ENCODE measurements around the gene TMEM81.

The TMEM81 gene

GRCh38 chr1:205048382-205048781 is 35.9 kb downstream of the TMEM81 start:
- no peak overlapping the region for H4K91ac ChIP-seq (ENCODE audit: low read depth, low read length)
- H2AFZ ChIP-seq (ENCODE audit: insufficient read depth, low read length, poor library complexity), result no peak overlapping the region
- no peak overlapping the region for H3K4ac ChIP-seq (ENCODE audit: low read depth, low read length)
- H3K79me1 ChIP-seq (ENCODE audit: low read length), result no peaks in the 10 kb centered on the region
- H2BK120ac ChIP-seq (ENCODE audit: insufficient read depth, low read length, poor library complexity), result no peak overlapping the region
- peak overlapping the region; percentile 12 for H3K4me3 ChIP-seq (ENCODE audit: low read depth, low read length)
- H3K9ac ChIP-seq (ENCODE audit: low read length), result no peak overlapping the region
- no peak overlapping the region for H2BK12ac ChIP-seq (ENCODE audit: low read length)
- no peaks in the 10 kb centered on the region for H3K4me1 ChIP-seq (ENCODE audit: control insufficient read depth in 1 of 2, insufficient read depth in 2 of 2, low read length in 2 of 2)
- no peak overlapping the region for H3K14ac ChIP-seq (ENCODE audit: low read length)
- no peaks in the 10 kb centered on the region for H3K36me3 ChIP-seq (ENCODE audit: control insufficient read depth in 1 of 2, insufficient read depth in 2 of 2, low read length in 2 of 2)
- H3K18ac ChIP-seq (ENCODE audit: low read length), result no peak overlapping the region
- no peak overlapping the region for H3K4me2 ChIP-seq (ENCODE audit: low read length)
- H3K79me2 ChIP-seq (ENCODE audit: control insufficient read depth, insufficient read depth, low read length, poor library complexity), result no peaks in the 10 kb centered on the region
- H4K12ac ChIP-seq (ENCODE audit: low read depth, low read length), result no peak overlapping the region
- peaks cover 6% of the 10 kb centered on the region for H3K27me3 ChIP-seq (ENCODE audit: insufficient read depth, low read length)
- H4K8ac ChIP-seq (ENCODE audit: low read depth, low read length), result no peak overlapping the region
- no peak for DNase-seq
- no peak overlapping the region for H2BK5ac ChIP-seq (ENCODE audit: low read depth, low read length, poor library complexity)
- H3K27ac ChIP-seq (ENCODE audit: low read depth, low read length), result no peak overlapping the region
- H2AK5ac ChIP-seq (ENCODE audit: low read length), result no peak overlapping the region
- H3K23ac ChIP-seq (ENCODE audit: low read length), result no peak overlapping the region
- H3K9me3 ChIP-seq (ENCODE audit: insufficient read depth, low read depth, low read length), result peaks cover 2% of the 10 kb centered on the region
- no CpG with 5 or more reads among the region's 9 CpGs for WGBS (ENCODE audit: extremely low coverage, insufficient coverage, insufficient read length)

GRCh38 chr1:205047764-205048231 is 36.5 kb downstream of the TMEM81 start:
- no peak overlapping the region for H4K8ac ChIP-seq (ENCODE audit: low read depth, low read length)
- H3K4me1 ChIP-seq (ENCODE audit: control insufficient read depth in 1 of 2, insufficient read depth in 2 of 2, low read length in 2 of 2), result no peaks in the 10 kb centered on the region
- peaks cover 2% of the 10 kb centered on the region for H3K9me3 ChIP-seq (ENCODE audit: insufficient read depth, low read depth, low read length)
- no peak overlapping the region for H3K9ac ChIP-seq (ENCODE audit: low read length)
- H2BK120ac ChIP-seq (ENCODE audit: insufficient read depth, low read length, poor library complexity), result no peak overlapping the region
- WGBS (ENCODE audit: extremely low coverage, insufficient coverage, insufficient read length), result no CpG with 5 or more reads among the region's 5 CpGs
- H3K18ac ChIP-seq (ENCODE audit: low read length), result no peak overlapping the region
- H2BK5ac ChIP-seq (ENCODE audit: low read depth, low read length, poor library complexity), result no peak overlapping the region
- peaks cover 11% of the 10 kb centered on the region for H3K27me3 ChIP-seq (ENCODE audit: insufficient read depth, low read length)
- no peaks in the 10 kb centered on the region for H3K79me2 ChIP-seq (ENCODE audit: control insufficient read depth, insufficient read depth, low read length, poor library complexity)
- H2AFZ ChIP-seq (ENCODE audit: insufficient read depth, low read length, poor library complexity), result no peak overlapping the region
- H3K36me3 ChIP-seq (ENCODE audit: control insufficient read depth in 1 of 2, insufficient read depth in 2 of 2, low read length in 2 of 2), result no peaks in the 10 kb centered on the region
- no peak for DNase-seq
- no peak overlapping the region for H3K23ac ChIP-seq (ENCODE audit: low read length)
- no peak overlapping the region for H4K12ac ChIP-seq (ENCODE audit: low read depth, low read length)
- no peak overlapping the region for H2BK12ac ChIP-seq (ENCODE audit: low read length)
- no peaks in the 10 kb centered on the region for H3K79me1 ChIP-seq (ENCODE audit: low read length)
- no peak overlapping the region for H3K4me3 ChIP-seq (ENCODE audit: low read depth, low read length)
- H2AK5ac ChIP-seq (ENCODE audit: low read length), result no peak overlapping the region
- no peak overlapping the region for H3K27ac ChIP-seq (ENCODE audit: low read depth, low read length)
- no peak overlapping the region for H4K91ac ChIP-seq (ENCODE audit: low read depth, low read length)
- H3K14ac ChIP-seq (ENCODE audit: low read length), result no peak overlapping the region
- H3K4ac ChIP-seq (ENCODE audit: low read depth, low read length), result no peak overlapping the region
- H3K4me2 ChIP-seq (ENCODE audit: low read length), result no peak overlapping the region

DNA sequence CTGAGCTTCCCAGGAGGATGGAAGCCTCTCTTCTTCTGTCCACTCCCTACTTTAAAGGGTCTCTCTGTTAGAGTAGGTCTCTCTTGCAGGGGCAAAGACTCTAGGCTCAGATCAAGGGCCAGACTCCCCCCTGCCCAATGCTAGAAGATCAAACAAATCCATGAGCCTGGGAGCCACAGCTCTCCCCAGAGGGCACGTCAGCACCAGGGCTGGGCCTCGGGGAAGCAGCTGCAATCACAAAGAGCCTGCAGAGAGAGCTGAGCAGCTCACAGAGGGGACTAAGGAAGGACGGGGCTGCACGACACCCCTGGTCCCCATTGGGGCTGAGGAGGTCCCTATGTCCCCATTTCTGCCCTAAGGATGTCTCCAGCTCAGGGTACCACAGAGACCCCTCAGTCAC is 37.4 kb downstream of the TMEM81 start:
- Histone ChIP-seq H3K18ac (ENCODE audit: low read length) (no peak overlapping the region), H2BK120ac (ENCODE audit: insufficient read depth, low read length, poor library complexity) (no peak overlapping the region), H2BK5ac (ENCODE audit: low read depth, low read length, poor library complexity) (no peak overlapping the region), H4K8ac (ENCODE audit: low read depth, low read length) (no peak overlapping the region), H4K12ac (ENCODE audit: low read depth, low read length) (no peak overlapping the region), H3K9me3 (ENCODE audit: insufficient read depth, low read depth, low read length) (peaks cover 2% of the 10 kb centered on the region), H4K91ac (ENCODE audit: low read depth, low read length) (no peak overlapping the region), H3K27me3 (ENCODE audit: insufficient read depth, low read length) (peaks cover 18% of the 10 kb centered on the region), H3K36me3 (ENCODE audit: control insufficient read depth in 1 of 2, insufficient read depth in 2 of 2, low read length in 2 of 2) (no peaks in the 10 kb centered on the region), H2BK12ac (ENCODE audit: low read length) (no peak overlapping the region), H3K4ac (ENCODE audit: low read depth, low read length) (no peak overlapping the region), H3K14ac (ENCODE audit: low read length) (no peak overlapping the region), H3K23ac (ENCODE audit: low read length) (no peak overlapping the region), H3K9ac (ENCODE audit: low read length) (no peak overlapping the region), H2AFZ (ENCODE audit: insufficient read depth, low read length, poor library complexity) (no peak overlapping the region), H3K79me1 (ENCODE audit: low read length) (no peaks in the 10 kb centered on the region), H3K4me3 (ENCODE audit: low read depth, low read length) (no peak overlapping the region), H3K27ac (ENCODE audit: low read depth, low read length) (no peak overlapping the region), H2AK5ac (ENCODE audit: low read length) (no peak overlapping the region), H3K4me1 (ENCODE audit: control insufficient read depth in 1 of 2, insufficient read depth in 2 of 2, low read length in 2 of 2) (no peaks in the 10 kb centered on the region), H3K4me2 (ENCODE audit: low read length) (no peak overlapping the region), H3K79me2 (ENCODE audit: control insufficient read depth, insufficient read depth, low read length, poor library complexity) (no peaks in the 10 kb centered on the region)
- no peak for DNase-seq
- no CpG with 5 or more reads among the region's 4 CpGs for WGBS (ENCODE audit: extremely low coverage, insufficient coverage, insufficient read length)

- H3K79me2 ChIP-seq (ENCODE audit: control insufficient read depth, insufficient read depth, low read length, poor library complexity), result no peaks in the 10 kb centered on the region
- no peak overlapping the region for H3K9ac ChIP-seq (ENCODE audit: low read length)
- H2BK5ac ChIP-seq (ENCODE audit: low read depth, low read length, poor library complexity), result no peak overlapping the region
- no peak overlapping the region for H2AFZ ChIP-seq (ENCODE audit: insufficient read depth, low read length, poor library complexity)
- peaks cover 3% of the 10 kb centered on the region for H3K9me3 ChIP-seq (ENCODE audit: insufficient read depth, low read depth, low read length)
- no peak overlapping the region for H3K27ac ChIP-seq (ENCODE audit: low read depth, low read length)
- no peak overlapping the region for H3K18ac ChIP-seq (ENCODE audit: low read length)
- no peak overlapping the region for H4K8ac ChIP-seq (ENCODE audit: low read depth, low read length)
- no peaks in the 10 kb centered on the region for H3K36me3 ChIP-seq (ENCODE audit: control insufficient read depth in 1 of 2, insufficient read depth in 2 of 2, low read length in 2 of 2)
- peaks cover 22% of the 10 kb centered on the region for H3K27me3 ChIP-seq (ENCODE audit: insufficient read depth, low read length)
- H3K4me2 ChIP-seq (ENCODE audit: low read length), result no peak overlapping the region
- no peak overlapping the region for H3K23ac ChIP-seq (ENCODE audit: low read length)
- no peaks in the 10 kb centered on the region for H3K79me1 ChIP-seq (ENCODE audit: low read length)
- H3K4me1 ChIP-seq (ENCODE audit: control insufficient read depth in 1 of 2, insufficient read depth in 2 of 2, low read length in 2 of 2), result no peaks in the 10 kb centered on the region
- H3K4ac ChIP-seq (ENCODE audit: low read depth, low read length), result no peak overlapping the region
- H2BK120ac ChIP-seq (ENCODE audit: insufficient read depth, low read length, poor library complexity), result no peak overlapping the region
- H4K91ac ChIP-seq (ENCODE audit: low read depth, low read length), result no peak overlapping the region
- no peak overlapping the region for H3K4me3 ChIP-seq (ENCODE audit: low read depth, low read length)
- H2AK5ac ChIP-seq (ENCODE audit: low read length), result no peak overlapping the region
- no peak overlapping the region for H2BK12ac ChIP-seq (ENCODE audit: low read length)
- WGBS (ENCODE audit: extremely low coverage, insufficient coverage, insufficient read length), result 100% methylated on average over 4 of the region's 11 CpGs
- H3K14ac ChIP-seq (ENCODE audit: low read length), result no peak overlapping the region
- DNase-seq, result no peak
- H4K12ac ChIP-seq (ENCODE audit: low read depth, low read length), result no peak overlapping the region
These were observed 39.1 kb downstream of the TMEM81 start for GRCh38 chr1:205045146-205045545.

All from trophoblast cell (in vitro differentiated cells and primary cell).